OCI-LY3 (cell line): ENCODE measurements around the gene C2orf92.

Source experiments
- EZH2phosphoT487 ChIP-seq: fragments of 200-600 bp; shearing (Covaris generic); IDR thresholded peaks from 2 replicates; pipeline ENCODE4 v1.6.1; 2018; ENCODE audit warnings: antibody characterized with exemption, mixed run types, low read depth
- TF ChIP-seq, protein P1 (sequence below): fragments of 200-600, 300-600 bp; sonication (generic); IDR thresholded peaks from 2 replicates; pipeline ENCODE4 v1.5.1; 2014; ENCODE audit warnings: antibody characterized with exemption, low read length, low read depth

DNA sequence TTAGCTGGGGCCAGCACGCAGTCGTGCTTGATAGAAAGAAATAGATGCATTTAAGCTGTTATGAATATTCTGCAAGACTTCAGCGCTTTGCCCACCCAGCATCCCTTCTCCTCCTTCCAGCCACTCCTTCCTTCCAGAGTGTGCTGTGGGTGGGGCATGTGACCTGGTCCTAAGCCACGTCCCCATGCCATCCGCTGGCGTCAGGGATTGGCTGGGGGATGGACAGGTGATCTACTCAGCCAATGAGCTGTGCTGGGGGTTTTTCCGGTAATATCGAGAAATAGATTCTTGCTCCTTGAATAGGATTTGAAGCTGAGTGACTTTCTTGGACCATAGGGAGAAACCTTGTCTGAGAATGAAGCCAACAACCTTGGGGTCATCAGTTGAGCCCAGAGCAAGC lies 39.1 kb downstream of the C2orf92 start:
- no peak for TF ChIP-seq EZH2phosphoT487
- TF ChIP-seq, protein P1, sequence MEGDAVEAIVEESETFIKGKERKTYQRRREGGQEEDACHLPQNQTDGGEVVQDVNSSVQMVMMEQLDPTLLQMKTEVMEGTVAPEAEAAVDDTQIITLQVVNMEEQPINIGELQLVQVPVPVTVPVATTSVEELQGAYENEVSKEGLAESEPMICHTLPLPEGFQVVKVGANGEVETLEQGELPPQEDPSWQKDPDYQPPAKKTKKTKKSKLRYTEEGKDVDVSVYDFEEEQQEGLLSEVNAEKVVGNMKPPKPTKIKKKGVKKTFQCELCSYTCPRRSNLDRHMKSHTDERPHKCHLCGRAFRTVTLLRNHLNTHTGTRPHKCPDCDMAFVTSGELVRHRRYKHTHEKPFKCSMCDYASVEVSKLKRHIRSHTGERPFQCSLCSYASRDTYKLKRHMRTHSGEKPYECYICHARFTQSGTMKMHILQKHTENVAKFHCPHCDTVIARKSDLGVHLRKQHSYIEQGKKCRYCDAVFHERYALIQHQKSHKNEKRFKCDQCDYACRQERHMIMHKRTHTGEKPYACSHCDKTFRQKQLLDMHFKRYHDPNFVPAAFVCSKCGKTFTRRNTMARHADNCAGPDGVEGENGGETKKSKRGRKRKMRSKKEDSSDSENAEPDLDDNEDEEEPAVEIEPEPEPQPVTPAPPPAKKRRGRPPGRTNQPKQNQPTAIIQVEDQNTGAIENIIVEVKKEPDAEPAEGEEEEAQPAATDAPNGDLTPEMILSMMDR: no peak
